Globus pallidus (tissue), 1 donor: ENCODE data around the gene VPS39.

Source experiments
- DNase-seq: peaks from one replicate; pipeline ENCODE4 v3.0.0-alpha.2; 2015; ENCODE audit warnings: low spot score

VPS39 gene

DNA sequence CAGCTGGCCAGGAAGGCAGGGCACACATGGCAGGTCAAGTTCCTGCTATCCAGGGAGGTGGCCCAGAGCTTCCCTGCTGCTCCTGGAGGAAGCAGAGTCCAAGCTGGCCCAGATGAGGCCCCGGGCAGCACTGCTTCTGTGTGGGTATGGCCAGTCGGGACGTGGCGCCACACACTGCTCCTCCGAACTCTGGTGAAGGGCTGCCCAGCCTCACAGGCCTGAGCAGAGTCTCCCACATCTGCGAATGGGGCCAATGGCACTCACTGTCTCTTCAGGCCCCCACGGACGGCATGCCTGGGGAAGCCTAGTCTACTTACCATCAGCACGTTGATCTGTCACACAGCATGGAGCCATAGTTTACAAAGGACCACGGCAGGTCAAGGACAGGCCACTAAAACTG lies 49.2 kb downstream of the VPS39 start:
- DNase-seq: no peak

DNA sequence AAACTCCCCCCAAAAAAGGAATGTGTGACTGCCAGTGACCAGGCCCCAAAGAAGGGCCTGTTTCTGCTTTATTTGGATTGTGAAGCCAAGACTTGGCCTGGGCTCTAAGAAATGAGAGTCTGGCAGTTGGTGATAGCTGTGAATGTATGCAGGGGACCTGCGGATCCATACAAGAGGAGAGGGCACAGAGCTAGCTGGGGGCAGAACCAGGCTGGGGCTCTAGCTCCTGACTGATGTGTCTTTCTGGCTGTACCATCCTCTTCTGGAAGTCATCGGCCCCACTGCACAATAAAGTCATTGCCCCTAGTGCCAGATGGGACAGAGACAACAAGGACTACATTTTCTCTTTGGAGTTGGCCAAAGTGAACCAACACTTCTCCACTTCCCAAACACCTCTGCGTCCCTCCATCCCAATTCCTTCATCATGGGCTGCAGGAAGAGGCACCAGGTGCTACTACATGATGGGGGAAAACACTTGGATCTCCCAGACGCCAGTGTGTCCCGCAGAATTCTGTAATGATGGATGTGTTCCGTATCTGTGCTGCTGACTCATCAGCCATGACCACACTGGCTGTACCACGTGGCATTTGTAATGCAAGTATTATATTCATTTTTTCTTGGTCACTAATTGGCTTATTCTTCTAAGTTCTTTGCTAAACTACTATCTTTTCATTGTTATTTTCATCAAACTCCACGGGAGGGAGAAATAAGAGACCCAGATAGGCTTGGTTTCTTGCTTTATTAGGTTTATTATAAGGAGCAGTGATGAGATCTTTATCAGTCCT lies 49.9 kb downstream of the VPS39 start:
- DNase-seq: no peak

DNA sequence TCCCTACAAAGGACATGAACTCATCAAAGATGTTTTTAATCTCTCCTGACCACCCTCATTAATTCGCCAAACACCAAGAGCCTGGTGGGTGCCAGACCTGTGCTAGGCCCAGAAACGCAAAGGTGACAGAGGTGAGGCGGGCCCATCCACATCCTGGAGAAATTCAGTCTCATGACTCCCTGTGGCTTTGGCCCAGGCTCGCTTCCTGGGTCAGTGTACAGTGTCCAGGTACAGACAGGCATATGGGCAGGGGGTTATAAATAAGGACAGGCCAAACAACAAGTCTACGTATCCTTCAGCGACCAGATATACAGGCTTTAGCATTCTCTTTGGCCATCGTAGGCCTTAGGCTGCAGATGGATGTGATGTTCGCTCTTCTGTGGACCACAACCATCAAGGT lies 50.7 kb downstream of the VPS39 start:
- no peak for DNase-seq

GRCh38 chr15:42156243-42156922 lies 51.7 kb downstream of the VPS39 start, which contains the start of gene PLA2G4F:
TSS of gene PLA2G4F (minus strand) at chr15:42156636. CDS start at chr15:42156549, 87 bp downstream.
- no peak for DNase-seq

GRCh38 chr15:42155546-42156242 lies 52.4 kb downstream of the VPS39 start:
- no peak for DNase-seq

DNA sequence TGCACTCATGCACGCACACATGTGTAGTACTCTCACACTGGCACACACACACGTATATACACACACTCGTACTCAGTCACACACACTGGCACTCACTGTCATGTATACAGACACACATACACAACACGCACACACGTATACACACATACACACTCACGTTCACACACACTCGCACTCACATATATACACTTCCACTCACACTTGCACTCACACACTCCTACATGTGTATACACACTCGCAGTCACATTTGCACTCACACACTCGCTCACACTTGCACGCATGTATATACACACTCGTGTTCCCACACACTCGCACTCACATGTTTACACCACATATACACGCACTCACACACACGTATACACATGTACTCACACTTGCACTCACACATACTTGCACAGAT lies 53.1 kb downstream of the VPS39 start:
- no peak for DNase-seq

DNA sequence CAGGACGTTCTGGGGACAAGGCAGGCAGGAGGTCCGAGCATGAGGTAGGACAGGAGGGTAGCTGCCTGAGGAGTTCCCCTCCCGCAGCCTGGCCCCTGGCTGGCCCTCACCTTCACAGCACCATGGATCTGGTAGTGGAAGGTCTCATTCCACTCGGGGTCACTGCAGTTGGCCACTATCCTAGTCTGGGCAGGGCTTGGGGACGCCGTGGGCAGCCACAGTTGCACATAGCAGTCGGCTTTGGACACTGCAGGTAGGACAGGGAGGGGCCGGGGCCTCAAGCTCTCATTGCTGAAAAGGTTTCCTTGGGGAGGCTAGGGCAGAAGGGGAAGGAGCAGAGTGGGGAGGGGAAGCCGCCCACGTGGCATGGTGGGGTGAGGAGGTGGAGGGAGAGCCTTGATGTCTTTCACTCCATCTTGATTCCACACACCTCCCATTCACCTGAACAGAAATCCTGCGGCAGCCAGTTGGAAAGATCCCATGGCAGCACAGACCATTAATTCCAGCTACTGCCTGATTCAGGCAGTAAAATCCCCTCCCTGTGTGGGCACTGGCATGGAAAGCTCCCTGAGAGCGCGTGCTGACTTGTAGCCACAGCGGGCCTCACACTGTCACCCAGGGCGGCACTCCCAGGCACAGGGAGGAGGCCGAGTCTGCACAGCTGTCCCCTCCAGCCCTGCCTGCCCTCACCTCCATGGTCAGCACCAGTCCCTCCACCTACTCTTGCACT lies 53.7 kb downstream of the VPS39 start:
- no peak for DNase-seq

- no peak for DNase-seq
Measured at GRCh38 chr15:42153874-42154211, 54.3 kb downstream of the VPS39 start.

- no peak for DNase-seq
Measured at GRCh38 chr15:42152921-42153698, 55.0 kb downstream of the VPS39 start.

GRCh38 chr15:42152196-42152920 lies 55.7 kb downstream of the VPS39 start:
- peak; percentile 41 for DNase-seq

GRCh38 chr15:42151736-42152135 lies 56.4 kb downstream of the VPS39 start:
- no peak for DNase-seq

- DNase-seq: no peak
Measured at GRCh38 chr15:42151141-42151561, 57.0 kb downstream of the VPS39 start.

DNA sequence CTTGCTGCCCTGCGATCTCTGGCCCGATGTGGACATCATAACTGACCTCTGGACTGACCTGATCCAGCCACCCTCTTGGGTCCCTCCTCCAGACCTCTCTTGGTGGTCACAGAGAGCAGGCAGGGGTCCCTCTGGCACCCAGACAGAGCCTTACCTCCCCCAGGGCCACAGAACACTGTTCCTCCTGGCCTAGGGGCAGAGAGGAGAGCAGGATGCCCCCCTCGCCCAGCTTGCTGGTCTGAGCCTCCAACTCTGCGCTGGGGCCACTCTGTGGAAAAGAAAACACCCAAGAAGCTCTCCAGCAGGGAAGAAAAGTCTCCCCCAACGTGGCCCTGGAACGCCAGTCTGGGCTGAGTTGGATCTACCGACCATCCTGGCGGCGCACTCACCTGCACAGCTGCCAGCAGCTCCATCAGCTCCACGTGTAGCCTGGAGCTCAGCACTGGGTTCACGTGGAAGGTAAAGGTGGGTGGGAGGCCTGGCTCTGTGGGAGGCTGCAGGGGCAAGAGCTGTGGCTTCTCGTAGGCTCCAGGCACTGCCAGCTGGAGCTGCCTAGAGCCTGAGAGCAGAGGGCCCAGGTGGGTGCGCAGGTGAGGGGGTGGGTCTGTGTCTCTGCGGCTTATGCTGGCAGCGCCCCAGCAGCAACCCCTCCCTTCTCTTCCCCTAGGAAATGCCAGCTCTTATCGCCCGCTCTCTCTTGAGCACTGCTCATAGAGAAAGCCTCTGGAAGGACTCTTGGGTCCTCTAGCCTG lies 57.7 kb downstream of the VPS39 start:
- DNase-seq: no peak

DNA sequence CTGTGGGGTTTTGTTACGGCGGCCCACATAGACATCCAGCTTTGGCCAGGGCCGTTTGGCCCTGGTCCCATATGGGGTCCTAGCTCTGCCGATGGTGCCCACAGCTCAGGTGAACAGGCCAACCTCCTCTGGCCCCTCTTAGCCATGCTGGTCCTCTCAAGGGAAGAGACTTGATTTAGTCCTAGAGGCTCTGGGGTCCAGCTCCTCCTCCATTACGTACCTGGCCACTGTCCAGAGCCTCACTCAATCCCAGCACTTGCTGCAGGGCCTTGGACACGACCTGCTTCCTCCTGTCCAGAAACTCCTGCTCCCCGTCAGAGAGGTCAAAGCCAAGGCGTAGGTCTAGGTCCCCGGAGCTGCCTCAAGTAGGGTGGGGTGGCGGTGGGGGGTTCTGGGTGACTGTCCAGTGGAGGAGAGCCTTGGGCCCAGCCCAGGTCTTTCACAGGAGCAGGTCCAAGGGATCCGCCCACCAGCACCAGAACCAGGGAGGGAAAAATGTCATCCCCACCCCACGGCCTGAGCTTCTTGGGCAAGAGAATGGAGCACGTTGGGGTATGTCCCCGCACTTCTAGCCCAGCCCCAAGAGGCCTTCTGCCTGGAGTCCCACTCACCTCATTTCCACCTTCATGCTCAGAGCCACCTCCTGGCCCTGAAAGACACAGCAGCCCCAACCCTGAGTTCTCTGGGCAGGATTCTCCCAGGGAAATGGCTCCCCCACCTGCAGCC lies 58.4 kb downstream of the VPS39 start:
- DNase-seq: no peak

DNA sequence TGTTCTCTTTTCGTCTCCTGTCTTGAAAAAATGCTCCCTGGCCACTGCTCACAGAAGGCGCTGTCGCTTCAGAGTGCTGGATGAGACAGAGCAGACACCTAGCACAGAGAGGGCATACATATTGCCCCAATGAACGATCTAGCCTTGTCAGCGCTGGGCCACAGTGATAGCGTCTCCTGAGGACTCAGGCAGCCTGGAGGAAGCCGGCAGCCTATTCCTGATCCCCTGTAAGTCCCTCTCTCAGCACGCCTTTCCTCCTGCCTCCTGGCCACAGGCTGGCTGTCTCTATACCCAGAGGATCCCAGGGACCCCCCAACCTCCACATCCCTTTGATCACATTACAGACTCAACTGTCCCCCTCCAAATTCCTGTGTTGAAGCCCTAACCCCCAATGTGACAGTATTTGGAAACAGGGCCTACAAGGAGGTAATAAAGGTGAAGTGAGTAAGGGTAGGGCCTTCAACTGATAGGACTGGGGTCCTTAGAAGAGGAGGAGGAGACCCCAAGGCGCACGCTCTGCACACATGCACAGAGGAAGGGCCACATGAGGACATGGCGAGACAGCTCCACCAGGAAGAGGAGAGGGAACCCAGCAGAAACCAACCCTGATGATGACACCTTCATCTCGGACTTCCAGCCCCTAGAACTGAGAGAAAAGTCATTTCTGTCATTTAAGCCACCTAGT lies 59.2 kb downstream of the VPS39 start:
- DNase-seq: no peak

- DNase-seq: no peak
Measured at GRCh38 chr15:42147431-42147735, 60.7 kb downstream of the VPS39 start.

DNA sequence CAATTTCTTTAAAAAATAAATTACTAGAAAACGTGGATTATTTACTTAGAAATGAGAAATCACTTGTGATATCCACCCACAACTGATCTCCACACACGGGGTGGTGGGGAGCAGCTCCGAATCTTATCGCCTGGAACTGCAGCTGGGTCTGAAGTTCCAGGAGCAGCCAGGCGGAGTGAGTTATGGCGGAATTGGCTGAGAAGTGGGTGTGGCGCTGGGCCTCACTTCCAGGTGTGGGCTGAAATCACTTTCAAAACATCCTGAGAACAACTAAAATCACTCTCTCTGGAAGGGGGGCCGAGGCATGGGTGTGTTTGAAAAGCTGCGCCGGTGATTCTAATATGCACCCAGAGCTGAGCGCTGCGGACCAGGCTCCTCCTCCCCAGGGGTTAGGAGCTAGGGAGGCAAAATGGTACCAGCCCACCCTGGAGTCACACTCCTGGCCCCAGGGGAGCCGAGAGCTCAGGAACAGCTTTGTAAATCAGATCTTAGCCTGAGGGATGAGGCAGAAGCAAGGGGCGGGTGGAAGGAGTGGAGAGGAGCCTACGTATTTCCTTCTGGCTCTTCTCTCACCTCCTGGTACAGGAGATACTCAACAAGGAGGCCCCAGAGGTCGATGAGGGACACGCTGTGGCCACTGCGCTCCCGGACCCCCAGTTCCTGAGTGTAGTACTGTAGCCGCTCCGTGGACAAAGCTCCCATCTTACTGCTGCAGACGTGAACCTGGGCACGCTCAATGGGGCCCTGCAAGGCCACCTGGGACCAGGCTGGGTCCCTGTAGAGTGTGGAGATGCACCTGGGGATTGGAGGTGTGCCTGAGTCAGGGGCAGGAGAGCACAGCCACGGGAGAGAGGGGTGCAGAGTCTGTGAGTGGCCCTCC lies 61.3 kb downstream of the VPS39 start:
- no peak for DNase-seq
